Fibroblast of pulmonary artery (primary cell): ENCODE data around the gene GEMIN8.

Source experiments
- DNase-seq: peaks from one replicate; pipeline ENCODE4 v3.0.0-alpha.2; 2010; ENCODE audit warnings: low read depth
- H3K4me3 ChIP-seq: replicated peaks from 2 replicates; pipeline ENCODE4 v1.5.1; 2011; ENCODE audit warnings: low read depth, mild to moderate bottlenecking, control low read depth, low read length, moderate library complexity
- CTCF ChIP-seq: IDR thresholded peaks from 2 replicates; pipeline ENCODE4 v1.5.1; 2011; ENCODE audit warnings: mild to moderate bottlenecking, control low read depth, low read length, inconsistent platforms; ENCODE audit errors: missing control alignments

The GEMIN8 gene

GRCh38 chrX:14029425-14030173, at the start of gene GEMIN8:
Gene GEMIN8, minus strand, starts transcription at chrX:14029892. Its CDS starts 8,414 bp downstream, at chrX:14021478.
- peak; percentile 89 for DNase-seq
- H3K4me3 ChIP-seq, result peak within 1 kb of the TSS; percentile 66
- no peak for TF ChIP-seq CTCF

GRCh38 chrX:14076639-14077038, 46.9 kb upstream of the GEMIN8 start:
- DNase-seq, result no peak
- TF ChIP-seq CTCF, result no peak
- H3K4me3 ChIP-seq, result no peak overlapping the region

- H3K4me3 ChIP-seq, result no peak overlapping the region
- DNase-seq, result no peak
- no peak for TF ChIP-seq CTCF
Observed at GRCh38 chrX:14073556-14073955, 43.9 kb upstream of the GEMIN8 start.

GRCh38 chrX:14073071-14073470, 43.4 kb upstream of the GEMIN8 start:
- DNase-seq, result no peak
- no peak overlapping the region for H3K4me3 ChIP-seq
- no peak for TF ChIP-seq CTCF

- TF ChIP-seq CTCF, result no peak
- no peak for DNase-seq
- no peak overlapping the region for H3K4me3 ChIP-seq
Observed at GRCh38 chrX:14065800-14066199, 36.1 kb upstream of the GEMIN8 start.

- DNase-seq, result peak; percentile 68
- TF ChIP-seq CTCF, result no peak
- H3K4me3 ChIP-seq, result no peak overlapping the region
Observed at GRCh38 chrX:14064626-14065432, 35.1 kb upstream of the GEMIN8 start.
